CD14-positive monocyte (primary cell): Measurements from ENCODE around the gene LAMA3. TPM values are rescaled to one million over a fixed set of nuclear protein-coding genes. Genes with fewer than 3 reads are reported as not detected.

ENCODE experiments used
- DNase-seq, 3 donors: peaks; one replicate each; pipeline ENCODE4 v3.0.0-alpha.2; 2011 to 2022
- H2AFZ ChIP-seq: 2 replicates; pipeline ENCODE4 v1.6.0; 2012; ENCODE audit warnings: mild to moderate bottlenecking, low read depth, low read length, inconsistent platforms; ENCODE audit not compliant: insufficient read depth, poor library complexity, severe bottlenecking
- H3K27ac ChIP-seq, 2 donors: 1 replicate in 1 of 2; 2 replicates in 1 of 2; pipeline ENCODE4 v1.5.1; 2012 to 2013; ENCODE audit warnings: low read length in 2 of 2, control low read depth in 1 of 2, inconsistent platforms in 1 of 2, low read depth in 1 of 2, mild to moderate bottlenecking in 1 of 2
- H3K27me3 ChIP-seq, 2 donors: one replicate each; pipeline versions ENCODE4 v1.6.0 to v1.6.1; 2011 to 2013; ENCODE audit warnings: low read length in 2 of 2; ENCODE audit not compliant: control insufficient read depth in 2 of 2, insufficient read depth in 2 of 2
- H3K36me3 ChIP-seq, 2 donors: replicated peaks in 1 of 2; 1 replicate in 1 of 2; 2 replicates in 1 of 2; pipeline versions ENCODE4 v1.5.1 to v1.6.1; 2012 to 2013; ENCODE audit warnings: low read length in 2 of 2, control low read depth in 1 of 2, inconsistent platforms in 1 of 2, mild to moderate bottlenecking in 1 of 2; ENCODE audit not compliant: insufficient read depth in 2 of 2, control insufficient read depth in 1 of 2
- H3K4me1 ChIP-seq, 2 donors: 1 replicate in 1 of 2; 2 replicates in 1 of 2; pipeline versions ENCODE4 v1.5.1 to v1.6.1; 2012 to 2013; ENCODE audit warnings: low read length in 2 of 2, control low read depth in 1 of 2, inconsistent platforms in 1 of 2, mild to moderate bottlenecking in 1 of 2, moderate library complexity in 1 of 2; ENCODE audit not compliant: insufficient read depth in 2 of 2, control insufficient read depth in 1 of 2
- H3K4me2 ChIP-seq: replicated peaks from 2 replicates; pipeline ENCODE3; 2012; ENCODE audit warnings: low read length, moderate library complexity, mild to moderate bottlenecking; ENCODE audit not compliant: poor library complexity, severe bottlenecking; ENCODE audit errors: extremely low read depth
- H3K4me3 ChIP-seq, 3 experiments: fragments of 200-600 bp in 1 of 3; sonication (generic) in 1 of 3; replicated peaks in 1 of 3; 1 replicate in 2 of 3; 2 replicates in 1 of 3; pipeline ENCODE4 v1.5.1; 2011 to 2013; ENCODE audit warnings: low read length in 3 of 3, mild to moderate bottlenecking in 3 of 3, control low read depth in 2 of 3, low read depth in 2 of 3, inconsistent platforms in 1 of 3, moderate library complexity in 1 of 3
- H3K79me2 ChIP-seq: 2 replicates; pipeline ENCODE4 v1.6.0; 2012; ENCODE audit warnings: mild to moderate bottlenecking, control low read depth, inconsistent platforms, low read length, moderate library complexity; ENCODE audit not compliant: insufficient read depth
- H3K9ac ChIP-seq: 2 replicates; pipeline ENCODE4 v1.6.0; 2017; ENCODE audit warnings: low read length, mild to moderate bottlenecking; ENCODE audit not compliant: insufficient read depth, poor library complexity, severe bottlenecking
- H3K9me3 ChIP-seq, 2 donors: replicated peaks in 1 of 2; 1 replicate in 1 of 2; 2 replicates in 1 of 2; pipeline versions ENCODE4 v1.5.1 to v1.6.1; 2012 to 2013; ENCODE audit warnings: low read length in 2 of 2, control low read depth in 1 of 2; ENCODE audit not compliant: control insufficient read depth in 1 of 2, insufficient read depth in 1 of 2
- H4K20me1 ChIP-seq: 2 replicates; pipeline ENCODE4 v1.6.0; 2012; ENCODE audit warnings: mild to moderate bottlenecking, low read length, control low read depth, moderate library complexity; ENCODE audit not compliant: insufficient read depth
- H3K27ac Mint-ChIP-seq, 7 donors: one replicate each; pipeline ENCODE4 v1.8.0; 2020; ENCODE audit warnings: mild to moderate bottlenecking in 7 of 7, mixed read lengths in 7 of 7, moderate library complexity in 6 of 7, inconsistent platforms in 2 of 7
- H3K27me3 Mint-ChIP-seq, 3 donors: one replicate each; pipeline ENCODE4 v1.8.0; 2021 to 2022; ENCODE audit warnings: low read depth in 3 of 3, mild to moderate bottlenecking in 3 of 3, mixed read lengths in 3 of 3, moderate library complexity in 3 of 3, inconsistent platforms in 1 of 3
- H3K36me3 Mint-ChIP-seq, 2 donors: one replicate each; pipeline ENCODE4 v1.8.0; 2020; ENCODE audit warnings: mixed read lengths in 2 of 2, inconsistent platforms in 1 of 2, mild to moderate bottlenecking in 1 of 2
- H3K4me1 Mint-ChIP-seq: one replicate; pipeline ENCODE4 v1.8.0; 2020; ENCODE audit warnings: mild to moderate bottlenecking, mixed read lengths
- H3K4me3 Mint-ChIP-seq, 2 donors: one replicate each; pipeline ENCODE4 v1.8.0; 2020; ENCODE audit warnings: mild to moderate bottlenecking in 2 of 2, mixed read lengths in 2 of 2, moderate library complexity in 1 of 2
- H3K9me3 Mint-ChIP-seq, 7 donors: one replicate each; pipeline ENCODE4 v1.8.0; 2020 to 2022; ENCODE audit warnings: mixed read lengths in 7 of 7, mild to moderate bottlenecking in 6 of 7, moderate library complexity in 6 of 7, inconsistent platforms in 2 of 7
- CTCF ChIP-seq: fragments of 200-600 bp; IDR thresholded peaks from one replicate; pipeline ENCODE4 v1.8.0; 2022; ENCODE audit warnings: antibody characterized with exemption, mild to moderate bottlenecking
- WGBS: methylation state at CpG from one replicate; pipeline ENCODE4 v1.1.5; 2013; ENCODE audit warnings: missing lambda C conversion rate; ENCODE audit not compliant: insufficient coverage; 5-methylcytosine and 5-hydroxymethylcytosine counted together
- intact Hi-C, 2 donors: fragments of 100-400 bp; cut with micrococcal nuclease; formaldehyde crosslinking; loops; one replicate each; pipeline versions ENCODE4 v1.15.0 to v1.15.1; 2023
- polyA plus RNA-seq, 3 donors: library from polyadenylated mRNA; depleted of rRNA in 1 of 3; unstranded in 2 of 3; stranded (reverse) in 1 of 3; fragments of 300-500 nt in 2 of 3; fragments of >200 nt in 1 of 3; fragmentation: Illumina TruSeq in 2 of 3; gene quantifications; 1 replicate in 2 of 3; 2 replicates in 1 of 3; pipeline ENCODE4 v1.2.3, GENCODE V29; 2012 to 2021

The LAMA3 gene
- polyA plus RNA-seq, 3 donors: not detected

- H3K79me2 ChIP-seq: no peaks in the 10 kb centered on the region
- H4K20me1 ChIP-seq: no peaks in the 10 kb centered on the region
- no peak overlapping the region for H3K9ac ChIP-seq
- Mint-ChIP-seq H3K9me3 (peaks cover 0 to 6% (median 3%) of the 10 kb centered on the region in 7 donors), H3K4me1 (peaks cover 5% of the 10 kb centered on the region), H3K4me3 (no peak overlapping the region), H3K27me3 (no peaks in the 10 kb centered on the region), H3K36me3 (no peaks in the 10 kb centered on the region), H3K27ac (no peak overlapping the region)
- no peak overlapping the region for H3K4me3 ChIP-seq
- no peak overlapping the region for H3K27ac ChIP-seq
- no peaks in the 10 kb centered on the region for H3K27me3 ChIP-seq
- intact Hi-C loops: no loop called here
- H3K36me3 ChIP-seq: no peaks in the 10 kb centered on the region
- H3K9me3 ChIP-seq: no peaks in the 10 kb centered on the region
- DNase-seq: peak in 1 of 3 donors; percentile 4
- H3K4me2 ChIP-seq: no peak overlapping the region
- no peak for TF ChIP-seq CTCF
- no CpG with 5 or more reads among the region's 1 CpG for WGBS
- peak overlapping the region; percentile 30 for H2AFZ ChIP-seq
- H3K4me1 ChIP-seq: no peaks in the 10 kb centered on the region
These were observed 288.6 kb downstream of the LAMA3 start for GRCh38 chr18:23977719-23978483.

- Histone ChIP-seq H3K4me3 (no peak overlapping the region), H3K27me3 (no peaks in the 10 kb centered on the region), H3K9me3 (no peaks in the 10 kb centered on the region), H3K36me3 (no peaks in the 10 kb centered on the region), H3K4me1 (no peaks in the 10 kb centered on the region), H3K9ac (no peak overlapping the region), H3K79me2 (no peaks in the 10 kb centered on the region), H3K27ac (no peak overlapping the region), H3K4me2 (no peak overlapping the region), H4K20me1 (no peaks in the 10 kb centered on the region), H2AFZ (no peak overlapping the region)
- Mint-ChIP-seq H3K27me3 (no peaks in the 10 kb centered on the region), H3K4me3 (no peak overlapping the region), H3K9me3 (peaks cover 0 to 3% (median 2%) of the 10 kb centered on the region in 7 donors), H3K36me3 (no peaks in the 10 kb centered on the region), H3K27ac (no peak overlapping the region), H3K4me1 (peaks cover 5% of the 10 kb centered on the region)
- DNase-seq: no peak
- TF ChIP-seq CTCF: no peak
- WGBS: 59% methylated on average over 5 of the region's 8 CpGs
- intact Hi-C loops: no loop called here
These were observed 292.2 kb downstream of the LAMA3 start for GRCh38 chr18:23981369-23981980.
